ENCODE measurements around the gene MACROD2.
"Not testable (repeated sequence)": the region's sequence is repeated elsewhere in the genome, so short reads cannot be mapped to it uniquely, and the experiment has no call there.

The MACROD2 gene

GRCh38 chr20:15515691-15516090, 1520.4 kb downstream of the MACROD2 start:
- no peak for DNase-seq

DNA sequence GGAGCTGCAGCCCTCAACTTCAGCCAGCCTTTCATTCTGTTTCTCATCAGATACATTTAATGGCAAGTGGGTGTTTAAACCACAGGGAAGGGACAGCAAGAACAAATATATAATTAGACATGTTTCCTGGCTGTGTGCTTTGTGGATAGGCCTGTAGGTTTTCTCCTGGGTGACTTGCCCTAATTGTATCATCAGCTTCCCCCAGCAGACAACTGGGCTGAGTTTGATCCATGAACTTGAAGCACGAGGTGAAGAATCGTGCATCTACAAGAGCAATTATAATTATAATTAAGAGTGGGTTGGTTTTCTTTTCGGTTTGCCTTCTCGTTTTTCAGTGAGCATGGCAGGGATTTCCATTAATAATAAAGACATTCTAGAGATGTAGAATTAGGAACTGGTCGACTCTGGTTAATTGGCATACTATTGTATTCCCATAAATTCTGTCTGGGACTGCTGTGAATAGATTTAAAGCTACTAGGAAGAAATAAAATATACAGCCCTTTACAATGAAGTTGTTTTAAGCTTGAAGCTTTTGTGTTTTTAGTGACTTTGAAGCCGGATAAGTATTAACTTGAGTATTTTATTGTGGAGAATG, 1525.7 kb downstream of the MACROD2 start:
- DNase-seq: no peak

GRCh38 chr20:15523400-15523799, 1528.1 kb downstream of the MACROD2 start:
- no peak for DNase-seq

- no peak for DNase-seq
Measured at GRCh38 chr20:15528391-15529111, 1533.2 kb downstream of the MACROD2 start.

GRCh38 chr20:15535863-15536262, 1540.5 kb downstream of the MACROD2 start:
- no peak for DNase-seq

DNA sequence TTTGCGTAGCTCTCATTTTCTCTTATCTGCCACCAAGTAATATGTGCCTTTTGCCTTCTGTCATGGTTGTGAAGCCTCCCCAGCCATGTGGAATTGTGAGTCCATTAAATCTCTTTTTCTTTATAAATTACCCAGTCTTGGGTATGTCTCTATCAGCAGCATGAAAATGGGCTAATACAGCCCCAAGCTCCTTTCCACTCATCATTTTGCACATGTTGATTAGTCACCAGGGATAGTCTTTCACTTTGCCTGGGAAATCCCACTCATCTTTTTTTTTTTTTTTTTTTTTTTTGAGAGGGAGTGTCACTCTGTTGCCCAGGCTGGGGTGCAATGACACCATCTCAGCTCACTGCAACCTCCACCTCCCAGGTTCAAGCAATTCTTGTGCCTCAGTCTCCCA, 1541.9 kb downstream of the MACROD2 start:
- not testable (repeated sequence) for DNase-seq

- DNase-seq: no peak
Measured at GRCh38 chr20:15542655-15543054, 1547.3 kb downstream of the MACROD2 start.

- DNase-seq: no peak
Measured at GRCh38 chr20:15544742-15545141, 1549.4 kb downstream of the MACROD2 start.

GRCh38 chr20:15546525-15547023, 1551.3 kb downstream of the MACROD2 start:
- no peak for DNase-seq

- DNase-seq: no peak
Measured at GRCh38 chr20:15547119-15547518, 1551.8 kb downstream of the MACROD2 start.

DNA sequence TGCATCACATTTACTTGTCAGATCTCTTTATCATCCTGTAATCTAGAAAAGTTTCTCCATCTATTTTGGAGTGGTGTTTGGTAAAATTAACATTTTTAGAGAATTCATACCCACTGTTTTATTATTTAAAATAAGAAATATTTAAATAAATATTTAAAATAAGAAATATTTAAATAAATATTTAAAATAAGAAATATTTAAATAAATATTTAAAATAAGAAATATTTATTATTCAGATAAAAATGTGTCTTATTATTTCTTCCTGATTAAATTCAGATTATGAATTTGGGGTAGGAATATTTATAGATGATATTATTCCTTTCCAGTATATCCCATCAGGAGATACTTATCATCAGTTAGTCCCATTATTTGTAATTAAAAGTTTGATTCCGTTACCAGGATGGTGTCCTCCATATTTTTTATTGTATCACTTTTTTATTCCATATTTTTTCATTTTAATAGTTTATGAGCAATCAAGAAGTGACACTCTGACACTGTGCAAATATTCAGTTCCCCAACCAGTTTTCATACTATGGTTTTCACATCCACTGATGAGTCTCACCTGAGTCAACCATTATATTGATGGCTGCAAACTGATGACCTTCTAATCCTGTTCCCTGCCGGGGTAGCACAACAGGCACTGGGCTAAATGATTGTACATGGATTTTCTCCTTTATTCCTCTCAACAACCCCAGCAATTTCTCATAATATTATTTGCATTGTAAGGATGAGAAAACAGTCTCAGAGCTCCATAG, 1555.0 kb downstream of the MACROD2 start:
- no peak for DNase-seq

DNA sequence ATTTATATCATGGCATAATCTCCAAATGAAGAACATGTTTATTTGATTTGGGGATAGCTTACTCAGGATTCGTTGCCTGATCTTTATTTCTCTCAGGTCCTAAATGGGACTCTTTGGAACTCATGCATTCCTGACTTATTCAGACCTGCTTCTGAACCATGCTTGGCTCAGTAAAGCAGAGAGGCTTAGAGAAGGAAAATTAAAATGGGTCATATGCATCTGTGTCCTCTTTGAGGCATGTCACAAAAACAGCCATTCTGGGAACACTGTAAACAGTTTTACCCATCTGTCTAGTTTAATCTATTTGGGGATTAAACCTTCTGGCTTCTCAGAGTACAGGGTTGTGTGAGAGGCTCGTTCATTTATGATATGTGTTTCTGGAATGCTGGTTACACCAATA, 1560.6 kb downstream of the MACROD2 start:
- no peak for DNase-seq

GRCh38 chr20:15556869-15557268, 1561.6 kb downstream of the MACROD2 start:
- DNase-seq: no peak

DNA sequence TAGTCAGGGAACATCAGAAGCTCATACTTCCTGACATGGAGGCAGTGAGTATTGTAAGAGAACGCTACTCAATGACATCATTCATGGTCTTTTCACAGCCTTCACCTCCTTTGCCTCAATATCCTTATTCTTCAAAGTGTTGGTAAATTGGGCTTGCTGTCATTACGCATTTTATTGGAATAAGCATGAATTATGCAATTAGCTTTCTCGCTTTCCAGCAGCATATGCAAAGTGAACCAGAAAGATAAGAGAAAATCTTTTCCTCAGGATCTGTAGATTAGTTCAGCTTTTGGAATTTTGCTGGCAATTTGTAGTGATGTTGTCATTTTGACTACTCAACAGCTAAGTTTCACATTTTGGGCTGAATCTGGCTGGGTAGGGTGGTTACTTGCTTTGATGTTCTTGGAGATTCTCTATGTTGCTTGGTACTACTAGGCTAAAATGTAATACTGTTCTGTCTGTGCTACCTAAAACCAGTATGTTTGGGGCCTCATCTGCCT, 1565.8 kb downstream of the MACROD2 start:
- no peak for DNase-seq

DNA sequence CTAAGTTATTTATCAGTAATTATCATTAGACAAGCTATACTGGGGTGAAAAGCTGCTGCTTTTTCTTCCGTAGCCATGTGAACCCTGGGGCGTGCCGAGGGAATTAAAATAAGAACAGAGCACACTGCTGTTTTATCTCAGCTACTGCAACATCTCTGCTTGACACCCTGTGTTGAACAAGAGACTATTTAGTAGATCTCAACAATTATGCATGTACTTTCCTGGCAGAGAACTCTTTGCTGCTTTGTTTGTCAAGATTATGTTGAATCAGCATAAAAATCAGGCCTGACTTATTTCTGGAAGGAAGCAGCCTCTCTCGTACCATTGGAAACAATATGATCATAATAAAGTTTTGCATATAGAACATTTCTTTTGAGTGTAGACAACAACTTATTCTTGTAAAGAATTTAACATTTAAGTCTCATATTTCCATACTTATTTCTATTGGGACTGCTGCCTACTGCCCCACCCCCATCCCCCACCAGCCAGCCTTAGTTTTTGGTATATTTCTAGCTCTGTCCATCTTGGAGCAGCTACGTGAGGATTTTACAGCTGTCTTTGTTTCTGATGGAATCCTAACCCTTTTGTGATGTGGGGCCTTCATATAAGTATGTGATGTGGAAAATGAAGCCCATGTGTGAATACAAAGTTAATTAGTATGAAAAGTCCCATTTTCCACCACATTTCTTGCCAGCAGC, 1566.5 kb downstream of the MACROD2 start:
- DNase-seq: no peak

DNA sequence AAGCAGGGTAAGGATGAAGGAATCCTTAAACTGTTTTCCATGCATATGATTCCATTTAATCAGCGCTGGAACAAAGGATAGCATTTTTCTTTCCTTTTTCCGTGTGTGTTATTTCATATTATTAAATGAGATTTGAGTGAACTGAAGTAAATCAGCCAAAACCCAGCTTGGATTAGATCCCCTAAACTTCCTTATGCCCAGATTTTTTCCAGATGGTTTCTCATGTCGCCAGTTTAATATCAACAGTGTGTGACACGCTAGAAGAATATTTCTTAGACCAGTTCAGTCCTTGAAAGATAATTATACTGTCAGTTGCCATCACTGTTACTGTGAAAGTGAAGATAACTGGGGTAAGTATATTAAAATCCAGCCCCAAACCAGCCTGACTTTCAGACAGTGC, 1568.5 kb downstream of the MACROD2 start:
- DNase-seq: no peak

GRCh38 chr20:15564981-15565380, 1569.7 kb downstream of the MACROD2 start:
- no peak for DNase-seq

DNA sequence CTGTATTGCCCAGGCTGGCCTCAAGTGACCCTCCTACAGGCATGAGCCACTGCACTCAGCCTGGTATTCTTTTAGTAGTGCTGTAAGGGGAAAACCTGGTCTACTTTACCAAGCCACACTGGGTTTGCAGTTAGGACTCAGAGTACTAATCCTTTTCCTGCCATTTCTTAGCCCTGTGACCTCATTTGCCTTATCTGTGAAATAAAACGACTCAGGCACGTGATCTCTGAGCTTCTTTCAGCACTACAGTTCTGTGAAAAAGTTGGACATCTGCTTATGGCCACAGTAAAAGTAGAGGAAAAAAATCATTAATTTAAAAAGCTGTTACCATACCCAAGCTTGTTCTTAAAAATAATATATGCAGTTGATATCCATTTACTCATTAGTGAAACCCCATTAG, 1570.5 kb downstream of the MACROD2 start:
- DNase-seq: no peak

DNA sequence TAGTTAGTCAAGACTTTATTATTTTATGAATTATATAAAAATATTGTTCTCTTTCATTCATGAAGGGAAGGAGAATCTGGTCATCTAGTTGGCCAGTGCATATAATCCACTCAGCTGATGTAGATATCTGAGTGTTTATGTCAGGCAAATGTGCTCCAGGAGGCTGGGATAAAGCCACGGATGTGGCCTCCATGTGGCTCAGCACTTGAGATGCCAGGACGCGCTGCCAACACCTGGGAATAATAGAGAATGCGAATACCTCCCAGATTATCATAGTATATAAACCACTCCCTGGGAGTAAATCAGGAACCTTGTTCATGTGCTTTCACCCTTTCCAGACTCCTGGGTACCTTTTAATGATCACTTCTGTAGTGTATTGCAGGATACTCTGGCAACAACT, 1571.9 kb downstream of the MACROD2 start:
- no peak for DNase-seq

DNA sequence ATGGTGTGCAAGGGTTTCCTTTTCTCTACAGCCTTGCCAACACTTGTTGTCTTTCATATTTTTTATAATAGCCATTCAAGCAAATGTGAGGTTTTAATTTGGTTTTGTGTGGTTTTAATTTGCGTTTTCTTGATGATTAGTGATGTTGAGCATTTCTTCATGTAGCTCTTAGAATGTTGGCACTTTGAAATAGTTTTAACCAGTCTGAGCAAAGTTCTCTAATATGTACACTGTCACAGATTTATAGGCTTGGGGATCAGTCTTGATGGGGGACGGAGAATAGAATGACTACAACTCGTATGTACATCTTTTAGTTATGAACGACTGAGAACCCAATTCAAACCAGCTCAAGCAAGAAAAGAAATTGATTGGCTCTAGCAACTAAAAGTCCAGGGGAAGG, 1574.8 kb downstream of the MACROD2 start:
- no peak for DNase-seq

- no peak for DNase-seq
Measured at GRCh38 chr20:15571056-15571455, 1575.7 kb downstream of the MACROD2 start.

- DNase-seq: no peak
Measured at GRCh38 chr20:15575255-15575654, 1579.9 kb downstream of the MACROD2 start.

GRCh38 chr20:15576411-15576810, 1581.1 kb downstream of the MACROD2 start:
- DNase-seq: no peak
